ENCODE data around the gene PECR. TPM values are rescaled to one million over a fixed set of nuclear protein-coding genes. Genes with fewer than 3 reads are reported as not detected.

The PECR gene
- total RNA-seq, 6 experiments from 2014 or later: 43.4 to 115 (median 80.3) TPM

- peaks cover 0 to 97% (median 38%) of the 10 kb centered on the region in 4 donors for H3K36me3 ChIP-seq
- intact Hi-C loops (cut with DNase I): no loop called here
- no peak for ATAC-seq
- H3K4me3 ChIP-seq: no peak overlapping the region
- WGBS (ENCODE audit: insufficient coverage, low coverage, low lambda C conversion rate, missing lambda C conversion rate): 50% methylated on average over 4 of the region's 5 CpGs
- no peaks in the 10 kb centered on the region for H3K27me3 ChIP-seq
- TF ChIP-seq POLR2A (IDR thresholded peaks at IDR 0.05) (no peak), CTCF (IDR thresholded peaks at IDR 0.05) (no peak)
- no peaks in the 10 kb centered on the region for H3K4me1 ChIP-seq
- no peak overlapping the region for H3K27ac ChIP-seq
- H3K9me3 ChIP-seq: no peaks in the 10 kb centered on the region
- DNase-seq: no peak
Measured at GRCh38 chr2:216044883-216045486, 36.6 kb downstream of the PECR start.

GRCh38 chr2:216043949-216044348 lies 37.7 kb downstream of the PECR start:
- intact Hi-C loops (cut with DNase I): no loop called here
- 70% methylated on average over 2 of the region's 5 CpGs for WGBS (ENCODE audit: insufficient coverage, low coverage, low lambda C conversion rate, missing lambda C conversion rate)
- Histone ChIP-seq H3K27me3 (no peaks in the 10 kb centered on the region), H3K36me3 (peaks cover 0 to 97% (median 40%) of the 10 kb centered on the region in 4 donors), H3K27ac (no peak overlapping the region), H3K9me3 (no peaks in the 10 kb centered on the region), H3K4me1 (no peaks in the 10 kb centered on the region), H3K4me3 (no peak overlapping the region)
- ATAC-seq: no peak
- TF ChIP-seq POLR2A (IDR thresholded peaks at IDR 0.05): no peak
- no peak for TF ChIP-seq CTCF (IDR thresholded peaks at IDR 0.05)
- no peak for DNase-seq

GRCh38 chr2:216041438-216041837 lies 40.2 kb downstream of the PECR start:
- Histone ChIP-seq H3K4me3 (no peak overlapping the region), H3K27ac (no peak overlapping the region), H3K4me1 (no peaks in the 10 kb centered on the region), H3K27me3 (no peaks in the 10 kb centered on the region), H3K9me3 (no peaks in the 10 kb centered on the region), H3K36me3 (peaks cover 0 to 97% (median 36%) of the 10 kb centered on the region in 4 donors)
- intact Hi-C loops (cut with DNase I): no loop called here
- 34% methylated on average over 2 of the region's 2 CpGs for WGBS (ENCODE audit: insufficient coverage, low coverage, low lambda C conversion rate, missing lambda C conversion rate)
- DNase-seq (no peak), ATAC-seq (peak; percentile 25 to 74 (median 38))
- TF ChIP-seq POLR2A (IDR thresholded peaks at IDR 0.05) (no peak), CTCF (IDR thresholded peaks at IDR 0.05) (no peak)

- no peak overlapping the region for H3K4me3 ChIP-seq
- ATAC-seq: no peak
- intact Hi-C loops (cut with DNase I): no loop called here
- TF ChIP-seq POLR2A (IDR thresholded peaks at IDR 0.05) (no peak), CTCF (IDR thresholded peaks at IDR 0.05) (no peak)
- H3K36me3 ChIP-seq: peaks cover 0 to 97% (median 38%) of the 10 kb centered on the region in 4 donors
- no peak overlapping the region for H3K27ac ChIP-seq
- 91% methylated on average over 3 of the region's 3 CpGs for WGBS (ENCODE audit: insufficient coverage, low coverage, low lambda C conversion rate, missing lambda C conversion rate)
- no peak for DNase-seq
- no peaks in the 10 kb centered on the region for H3K9me3 ChIP-seq
- H3K4me1 ChIP-seq: no peaks in the 10 kb centered on the region
- H3K27me3 ChIP-seq: no peaks in the 10 kb centered on the region
Measured at GRCh38 chr2:216039918-216040317, 41.7 kb downstream of the PECR start.

Data from right lobe of liver (tissue), 6 donors.